Small intestine (tissue), 7 donors: ENCODE results near the gene KCNIP3. TPM values are rescaled to one million over a fixed set of nuclear protein-coding genes. Genes with fewer than 3 reads are reported as not detected.

Source experiments
- DNase-seq, 2 donors: peaks; one replicate each; pipeline versions ENCODE4 v3.0.0 to v3.0.0-alpha.2; 2013
- FAIRE-seq: peaks from 2 replicates; lab custom pipeline; 2012; peaks lifted over from hg19 to GRCh38; lab: Jason Lieb, UNC
- H3K27ac ChIP-seq, 3 donors: one replicate each; pipeline ENCODE4 v1.5.1; 2013; ENCODE audit warnings: low read length in 2 of 3, mild to moderate bottlenecking in 2 of 3, control low read depth in 1 of 3, inconsistent platforms in 1 of 3, low read depth in 1 of 3, moderate library complexity in 1 of 3
- H3K27me3 ChIP-seq, 3 donors: one replicate each; pipeline ENCODE4 v1.6.1; 2013; ENCODE audit warnings: low read length in 3 of 3, inconsistent platforms in 1 of 3; ENCODE audit not compliant: control insufficient read depth in 3 of 3, insufficient read depth in 3 of 3
- H3K36me3 ChIP-seq, 3 donors: one replicate each; pipeline ENCODE4 v1.6.1; 2013; ENCODE audit warnings: low read length in 3 of 3, inconsistent platforms in 1 of 3, low read depth in 1 of 3, mild to moderate bottlenecking in 1 of 3, moderate library complexity in 1 of 3; ENCODE audit not compliant: control insufficient read depth in 3 of 3, insufficient read depth in 2 of 3
- H3K4me1 ChIP-seq, 3 donors: one replicate each; pipeline ENCODE4 v1.6.1; 2013; ENCODE audit warnings: low read length in 2 of 3, inconsistent platforms in 1 of 3, low read depth in 1 of 3, mild to moderate bottlenecking in 1 of 3, moderate library complexity in 1 of 3; ENCODE audit not compliant: control insufficient read depth in 3 of 3, insufficient read depth in 2 of 3
- H3K4me3 ChIP-seq, 3 donors: one replicate each; pipeline ENCODE4 v1.5.1; 2013; ENCODE audit warnings: low read length in 3 of 3, control low read depth in 1 of 3, inconsistent platforms in 1 of 3, low read depth in 1 of 3, mild to moderate bottlenecking in 1 of 3, moderate library complexity in 1 of 3
- H3K9me3 ChIP-seq, 2 donors: one replicate each; pipeline ENCODE4 v1.6.1; 2013; ENCODE audit warnings: low read depth in 1 of 2, low read length in 1 of 2; ENCODE audit not compliant: control insufficient read depth in 2 of 2, insufficient read depth in 1 of 2
- WGBS, 3 donors: extraction: QIAGEN DNeasy Blood & Tissue Kit; methylation state at CpG; one replicate each; pipeline ENCODE4 v1.1.7; 2013; 5-methylcytosine and 5-hydroxymethylcytosine counted together
- polyA plus RNA-seq, 4 donors: library from polyadenylated mRNA; stranded (reverse) in 3 of 4; unstranded in 1 of 4; fragments of 200-250 nt in 3 of 4; fragments of 120-200 nt in 1 of 4; gene quantifications; one replicate each; pipeline versions ENCODE4 v1.2.1 to v1.2.3, GENCODE V29; 2013
- donor health status: healthy with polysubstance abuse.
- donor health status: control.
- donor health status: control.
- donor health status: Bipolar disorder and iron deficiency.
- donor health status: healthy.

Gene KCNIP3
- polyA plus RNA-seq, 4 donors: 1.4 to 3.8 (median 2.1) TPM

DNA sequence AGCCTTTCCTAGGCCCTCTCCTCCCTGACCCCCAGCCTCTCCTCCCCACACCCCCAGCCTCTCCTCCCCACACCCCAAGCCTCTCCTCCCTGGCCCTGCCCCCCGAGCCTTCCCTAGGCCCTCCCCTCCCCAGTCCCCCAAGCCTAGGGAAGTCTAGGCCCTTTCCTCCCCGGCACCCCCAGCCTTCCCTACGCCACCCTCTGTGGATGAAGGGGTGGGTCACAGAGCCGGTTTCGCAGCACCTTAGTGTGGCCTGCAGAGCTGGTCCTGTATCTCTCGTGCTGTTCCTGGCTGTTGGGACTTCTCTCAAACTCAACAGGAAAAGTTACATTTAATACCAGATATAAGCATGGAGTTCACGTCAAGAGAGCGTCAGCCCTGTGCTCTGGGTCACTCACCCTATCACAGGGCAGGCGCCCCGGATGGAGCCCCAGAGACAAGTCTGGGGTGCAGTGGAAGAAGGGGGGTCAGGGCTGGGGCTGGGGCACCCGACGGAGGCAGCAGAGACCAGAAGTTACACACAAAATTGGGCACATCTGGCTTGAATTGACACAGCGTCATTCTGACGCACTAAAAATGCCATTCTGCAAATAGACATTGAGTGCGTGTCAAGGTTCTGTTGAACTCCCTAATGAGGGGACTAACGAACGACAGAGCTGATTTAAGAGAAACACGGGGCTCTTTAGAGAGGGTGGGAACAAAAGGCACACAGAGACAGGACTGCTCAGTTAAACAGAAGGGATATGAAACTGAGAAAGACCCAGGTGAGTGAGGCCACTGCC, 24.0 kb downstream of the KCNIP3 start:
- 82 to 87% (median 83%) methylated on average over 18 of the region's 18 CpGs for WGBS, 3 donors
- no peak for FAIRE-seq
- DNase-seq: no peak

DNA sequence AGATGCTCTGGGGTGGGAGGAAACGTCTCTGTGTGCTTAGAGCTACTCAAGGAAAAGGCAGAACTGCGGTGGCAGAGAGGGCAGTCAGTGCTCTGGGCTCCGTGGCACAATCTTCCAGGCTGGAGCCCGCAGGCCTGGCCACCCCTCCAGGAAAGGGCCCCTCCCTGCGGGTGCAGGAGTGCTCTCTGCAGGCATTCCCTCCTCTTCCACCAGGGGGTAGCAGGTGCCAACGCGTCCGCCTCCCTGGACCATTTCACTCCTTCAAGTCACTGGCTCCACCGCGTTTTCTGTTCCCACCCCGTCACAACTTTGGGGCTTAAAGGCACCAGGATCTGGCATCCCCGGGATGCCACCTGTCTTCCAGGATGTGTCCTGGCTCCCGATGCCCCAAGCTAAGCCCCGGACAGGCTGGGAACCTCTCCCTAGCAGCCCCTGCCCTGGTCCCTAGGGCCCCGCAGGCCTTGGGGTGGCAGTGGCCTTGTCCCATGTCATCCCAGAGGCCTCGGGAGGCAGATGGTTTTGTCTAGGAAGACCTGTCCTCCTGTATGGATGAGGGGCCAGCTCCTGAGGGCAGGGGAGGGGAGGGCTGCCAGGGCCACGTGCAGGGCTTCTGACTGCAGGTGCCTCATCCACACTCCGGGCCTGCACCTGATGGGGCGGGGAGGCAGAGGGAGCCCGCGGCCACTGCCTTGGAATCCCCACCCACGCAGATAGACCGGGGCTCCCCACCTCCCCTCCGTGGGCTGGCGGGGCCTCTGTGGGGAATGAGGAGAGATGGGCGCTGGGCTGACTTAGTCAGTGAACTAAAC, 26.4 kb downstream of the KCNIP3 start:
- no peaks in the 10 kb centered on the region for H3K4me1 ChIP-seq
- FAIRE-seq (no peak), DNase-seq (peak in 1 of 2 donors; percentile 38)
- H3K4me3 ChIP-seq: no peak overlapping the region
- H3K27me3 ChIP-seq: no peaks in the 10 kb centered on the region
- no peak overlapping the region for H3K27ac ChIP-seq
- no peaks in the 10 kb centered on the region for H3K9me3 ChIP-seq
- WGBS, 3 donors: 56 to 74% (median 65%) methylated on average over 26 of the region's 26 CpGs
- no peaks in the 10 kb centered on the region for H3K36me3 ChIP-seq

More for the DNA sequence above, 24.0 kb downstream of the KCNIP3 start:
- Histone ChIP-seq H3K4me3 (no peak overlapping the region), H3K27ac (no peak overlapping the region), H3K4me1 (peaks cover 0 to 6% (median 0%) of the 10 kb centered on the region in 3 donors), H3K27me3 (no peaks in the 10 kb centered on the region), H3K9me3 (no peaks in the 10 kb centered on the region), H3K36me3 (no peaks in the 10 kb centered on the region)

DNA sequence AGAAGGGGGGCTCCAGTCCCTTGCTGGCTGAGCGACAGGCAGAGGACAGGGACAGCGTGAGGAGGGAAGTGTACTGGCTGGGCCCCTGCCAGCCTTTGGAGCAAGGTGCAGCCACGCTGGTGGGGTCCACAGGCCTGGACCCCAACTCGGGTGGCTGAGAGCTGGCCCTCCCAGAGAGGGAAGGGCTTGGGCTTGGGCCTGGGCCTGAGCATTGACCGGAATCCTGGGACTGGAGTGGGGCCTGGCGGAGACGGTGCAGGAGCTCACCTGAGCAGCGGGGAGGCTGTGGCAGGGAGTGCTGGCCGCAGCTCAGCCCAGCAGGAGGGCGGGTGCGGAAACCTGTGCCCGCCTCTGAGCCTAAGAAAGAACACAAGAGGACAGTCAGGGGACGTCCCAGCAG, 27.9 kb downstream of the KCNIP3 start:
- DNase-seq (no peak), FAIRE-seq (no peak)
- no peaks in the 10 kb centered on the region for H3K4me1 ChIP-seq
- H3K27me3 ChIP-seq: no peaks in the 10 kb centered on the region
- H3K9me3 ChIP-seq: no peaks in the 10 kb centered on the region
- no peaks in the 10 kb centered on the region for H3K36me3 ChIP-seq
- no peak overlapping the region for H3K27ac ChIP-seq
- 91 to 96% (median 96%) methylated on average over 12 to 13 of the region's 13 CpGs for WGBS, 3 donors
- no peak overlapping the region for H3K4me3 ChIP-seq

DNA sequence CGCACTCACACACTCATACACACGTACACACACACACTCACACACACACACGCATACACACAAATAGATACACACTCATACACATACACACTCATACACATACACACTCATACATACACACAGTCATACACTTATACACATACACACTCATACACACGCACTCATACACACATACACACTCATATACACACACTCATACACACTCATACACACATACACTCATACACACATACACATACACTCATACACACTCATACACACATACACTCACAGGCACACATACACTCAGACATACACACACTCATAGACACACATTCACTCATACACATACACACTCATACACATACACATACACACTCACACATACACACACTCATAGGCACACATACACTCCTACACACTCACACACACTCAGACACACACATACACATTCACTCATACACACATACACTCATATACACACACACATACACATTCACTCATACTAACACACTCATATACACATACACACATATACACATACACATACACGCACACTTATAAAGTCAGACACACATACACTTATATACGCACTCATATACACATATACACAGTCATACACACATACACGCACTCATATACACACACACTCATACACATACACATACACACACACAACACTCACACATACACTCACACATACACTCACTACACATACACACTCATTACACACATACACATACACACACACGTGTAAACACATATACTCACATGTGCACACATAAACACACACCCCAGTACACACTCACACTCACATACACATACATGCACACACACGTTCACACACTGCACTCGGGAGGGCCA, 28.7 kb downstream of the KCNIP3 start:
- no peaks in the 10 kb centered on the region for H3K36me3 ChIP-seq
- DNase-seq (no peak), FAIRE-seq (no peak)
- H3K4me3 ChIP-seq: no peak overlapping the region
- H3K27ac ChIP-seq: no peak overlapping the region
- H3K27me3 ChIP-seq: peaks cover 0 to 3% (median 0%) of the 10 kb centered on the region in 3 donors
- no peaks in the 10 kb centered on the region for H3K9me3 ChIP-seq
- 94 to 96% (median 94%) methylated on average over 10 of the region's 10 CpGs for WGBS, 3 donors
- no peaks in the 10 kb centered on the region for H3K4me1 ChIP-seq

DNA sequence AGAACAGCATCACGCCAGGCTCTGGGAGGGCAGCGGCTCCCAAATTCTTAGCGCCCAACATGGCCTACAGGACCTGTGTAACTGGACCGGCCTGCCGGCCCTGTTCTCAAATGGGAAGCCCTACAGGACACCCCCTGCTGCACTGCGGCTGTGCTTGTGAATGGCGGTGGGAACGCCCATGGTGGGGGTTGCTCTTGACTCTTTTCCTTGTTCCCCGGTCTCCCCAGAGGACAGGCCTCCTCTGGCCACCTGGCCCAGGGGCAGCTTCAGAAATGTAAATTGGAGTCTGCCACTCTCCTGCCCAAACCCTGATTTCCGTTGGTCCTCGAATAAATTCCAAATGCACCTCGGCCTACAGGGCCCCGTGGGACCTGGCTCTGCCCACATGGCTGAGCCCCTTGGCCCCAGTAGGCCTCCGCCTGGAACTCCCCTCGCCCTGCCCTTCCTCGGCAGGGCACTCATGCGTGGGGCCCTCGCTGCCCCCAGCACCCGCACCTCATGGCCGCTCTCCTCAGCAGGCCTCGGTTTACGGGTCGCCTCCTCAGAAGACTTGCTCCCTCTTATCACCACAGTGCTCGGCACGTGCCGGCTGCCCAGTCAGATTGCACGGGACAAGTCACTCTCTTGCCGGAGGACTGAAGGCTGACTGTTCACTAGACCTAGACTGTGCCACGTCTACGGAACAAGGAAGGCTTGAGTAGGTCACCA, 29.4 kb downstream of the KCNIP3 start:
- no peak overlapping the region for H3K4me3 ChIP-seq
- DNase-seq (no peak), FAIRE-seq (no peak)
- no peak overlapping the region for H3K27ac ChIP-seq
- peaks cover 0 to 3% (median 0%) of the 10 kb centered on the region in 3 donors for H3K27me3 ChIP-seq
- no peaks in the 10 kb centered on the region for H3K4me1 ChIP-seq
- WGBS, 3 donors: 93 to 95% (median 93%) methylated on average over 30 of the region's 30 CpGs
- H3K36me3 ChIP-seq: no peaks in the 10 kb centered on the region
- no peaks in the 10 kb centered on the region for H3K9me3 ChIP-seq

DNA sequence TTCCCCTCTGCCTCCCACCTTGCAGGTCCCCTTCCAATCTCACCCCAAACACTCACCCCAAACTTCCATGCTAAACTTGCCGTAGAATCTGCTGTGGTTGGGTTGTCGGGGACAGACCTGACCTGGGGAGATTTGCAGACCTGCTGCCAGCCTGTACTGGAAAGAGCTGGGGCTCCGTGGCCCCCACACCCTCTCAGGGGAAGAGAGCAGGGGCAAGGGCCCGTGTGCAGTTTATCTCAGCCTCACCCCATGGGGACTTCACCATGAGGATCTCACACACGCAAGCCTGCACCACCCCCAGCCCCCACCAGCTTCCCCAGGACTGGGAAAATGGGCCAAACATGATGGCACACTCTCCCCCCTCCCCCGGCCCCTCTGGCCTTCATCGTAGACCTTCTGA, 30.7 kb downstream of the KCNIP3 start:
- Histone ChIP-seq H3K27me3 (peaks cover 0 to 3% (median 0%) of the 10 kb centered on the region in 3 donors), H3K4me1 (no peaks in the 10 kb centered on the region), H3K9me3 (no peaks in the 10 kb centered on the region), H3K36me3 (no peaks in the 10 kb centered on the region), H3K27ac (no peak overlapping the region), H3K4me3 (no peak overlapping the region)
- no peak for FAIRE-seq
- no peak for DNase-seq
- WGBS, 3 donors: 78 to 81% (median 80%) methylated on average over 7 of the region's 7 CpGs

DNA sequence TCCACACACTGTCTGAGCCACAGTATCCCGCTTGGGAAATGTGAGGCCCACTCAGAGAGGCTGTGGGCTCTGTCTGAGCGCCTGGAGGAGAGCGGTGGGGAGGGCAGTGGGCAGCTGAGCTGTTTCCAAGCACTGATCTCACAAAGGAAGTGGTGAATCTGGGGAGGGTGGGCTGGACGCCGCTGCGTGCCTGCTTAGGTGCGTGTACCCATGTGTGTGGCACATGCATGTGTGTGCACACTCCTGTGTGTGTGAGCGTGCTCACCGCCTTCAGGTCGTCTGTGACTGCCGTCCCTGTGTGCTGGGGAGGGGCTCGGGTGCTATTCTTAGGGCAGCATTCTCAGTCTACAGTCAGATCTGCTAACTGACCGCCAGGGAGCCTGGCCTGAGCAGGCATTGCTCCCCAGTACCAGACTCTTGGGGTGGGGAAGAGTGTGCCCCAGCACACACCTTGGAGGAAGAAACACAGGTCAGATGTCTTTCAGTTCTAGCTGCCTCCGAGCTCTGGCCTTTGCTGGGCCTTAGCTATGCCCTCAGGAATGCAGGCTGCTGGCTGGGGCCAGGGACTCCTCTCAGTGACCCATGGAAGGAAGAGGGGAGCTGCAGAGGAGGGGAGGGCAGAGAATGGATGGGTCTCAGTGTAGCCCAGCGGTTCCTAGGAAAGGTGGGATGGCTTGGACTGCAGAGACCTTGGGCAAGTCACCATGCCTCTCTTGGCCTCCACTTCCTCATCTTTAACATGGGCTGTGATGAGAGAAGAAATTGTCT, 31.4 kb downstream of the KCNIP3 start:
- H3K9me3 ChIP-seq: no peaks in the 10 kb centered on the region
- FAIRE-seq: no peak
- no peak overlapping the region for H3K27ac ChIP-seq
- 69 to 87% (median 84%) methylated on average over 15 of the region's 15 CpGs for WGBS, 3 donors
- H3K36me3 ChIP-seq: no peaks in the 10 kb centered on the region
- H3K27me3 ChIP-seq: peaks cover 0 to 3% (median 0%) of the 10 kb centered on the region in 3 donors
- no peak for DNase-seq
- H3K4me1 ChIP-seq: no peaks in the 10 kb centered on the region
- H3K4me3 ChIP-seq: no peak overlapping the region
